ENCODE measurements around the gene TMA7B.

GRCh38 chr22:39926753-39927152 lies 33.4 kb upstream of the TMA7B start:
- TF ChIP-seq CTCF (IDR thresholded peaks at IDR 0.05; ENCODE audit: low read depth, low read length) = no peak
- TF ChIP-seq EZH2phosphoT487 (IDR thresholded peaks at IDR 0.05; ENCODE audit: low read depth) = no peak
